Sigmoid colon (tissue), 7 donors: ENCODE measurements around the gene USP37. TPM values are rescaled to one million over a fixed set of nuclear protein-coding genes. Genes with fewer than 3 reads are reported as not detected.
A peak's percentile ranks its signal among the peaks of the same experiment; 100 is the strongest.

Experiments
- DNase-seq: peaks from one replicate; pipeline ENCODE4 v3.0.0-alpha.2; 2019
- H3K27ac ChIP-seq, 4 donors: fragments of 200-600 bp; sonication (generic); one replicate each; pipeline ENCODE4 v1.5.1; 2016 to 2019; ENCODE audit warnings: mild to moderate bottlenecking in 1 of 4
- H3K27me3 ChIP-seq, 3 donors: fragments of 200-600 bp; sonication (generic); one replicate each; pipeline ENCODE4 v1.5.1; 2019; ENCODE audit warnings: mild to moderate bottlenecking in 1 of 3
- H3K36me3 ChIP-seq, 4 donors: fragments of 200-600 bp; sonication (generic); one replicate each; pipeline ENCODE4 v1.5.1; 2016 to 2019
- H3K4me1 ChIP-seq, 4 donors: fragments of 200-600 bp; sonication (generic); one replicate each; pipeline ENCODE4 v1.5.1; 2017 to 2019
- H3K4me3 ChIP-seq, 4 donors: fragments of 200-600 bp; sonication (generic); one replicate each; pipeline ENCODE4 v1.5.1; 2017 to 2019; ENCODE audit warnings: mild to moderate bottlenecking in 2 of 4, moderate library complexity in 1 of 4
- H3K9me3 ChIP-seq, 4 donors: fragments of 200-600 bp in 3 of 4; sonication (generic) in 3 of 4; one replicate each; pipeline versions ENCODE4 v1.5.1 to v1.6.1; 2013 to 2019
- CTCF ChIP-seq, 4 experiments: fragments of 450-650 bp in 3 of 4; fragments of 200-600 bp in 1 of 4; IDR thresholded peaks; one replicate each; pipeline ENCODE4 v1.5.1; 2016 to 2019; ENCODE audit warnings: antibody characterized with exemption in 4 of 4, mild to moderate bottlenecking in 3 of 4, moderate library complexity in 2 of 4
- EP300 ChIP-seq, 4 donors: sonication (generic); formaldehyde crosslinking; IDR thresholded peaks; one replicate each; pipeline ENCODE4 v1.6.1; 2017; ENCODE audit warnings: antibody characterized with exemption in 4 of 4
- POLR2A ChIP-seq, 2 donors: fragments of 450-650 bp; IDR thresholded peaks; one replicate each; pipeline ENCODE4 v1.6.1; 2016; ENCODE audit warnings: antibody characterized with exemption in 2 of 2, mild to moderate bottlenecking in 2 of 2, moderate library complexity in 2 of 2
- POLR2AphosphoS5 ChIP-seq, 4 donors: sonication (generic); formaldehyde crosslinking; IDR thresholded peaks; one replicate each; pipeline ENCODE4 v1.6.1; 2017; ENCODE audit warnings: antibody characterized with exemption in 4 of 4
- WGBS, 2 donors: extraction: QIAGEN DNeasy Blood & Tissue Kit; methylation state at CpG; one replicate each; pipeline ENCODE4 v1.1.7; 2013; 5-methylcytosine and 5-hydroxymethylcytosine counted together
- intact Hi-C: fragments of 100-400 bp; cut with DNase I; formaldehyde crosslinking; loops from one replicate; pipeline ENCODE4 v1.15.1; 2023
- polyA plus RNA-seq, 3 donors: library from polyadenylated mRNA; stranded (reverse); fragments of 200-250 nt; gene quantifications; one replicate each; pipeline ENCODE4 v1.2.3, GENCODE V29; 2013
- total RNA-seq, 4 donors: library from RNA; depleted of rRNA; stranded (reverse); fragments of >200 nt; gene quantifications; one replicate each; pipeline ENCODE4 v1.1.0, GENCODE V29; 2016
- donor health status: healthy with polysubstance abuse.
- donor health status: Bipolar disorder and iron deficiency.
- donor health status: healthy.

Gene USP37
- total and polyA plus RNA-seq, 7 donors = 1.8 to 11.4 (median 6.6) TPM

GRCh38 chr2:218482651-218483050 is 85.5 kb downstream of the USP37 start:
- no peak for TF ChIP-seq POLR2A (IDR thresholded peaks at IDR 0.05)
- no peak for TF ChIP-seq CTCF (IDR thresholded peaks at IDR 0.05)
- TF ChIP-seq EP300 (IDR thresholded peaks at IDR 0.05) = no peak
- TF ChIP-seq POLR2AphosphoS5 (IDR thresholded peaks at IDR 0.05) = no peak
- WGBS, 2 donors = 33 to 77% methylated on average over 1 of the region's 1 CpG
- Histone ChIP-seq H3K36me3 (peaks cover 0 to 86% (median 8%) of the 10 kb centered on the region in 4 donors), H3K4me1 (no peaks in the 10 kb centered on the region), H3K27me3 (no peaks in the 10 kb centered on the region), H3K4me3 (no peak overlapping the region), H3K27ac (no peak overlapping the region), H3K9me3 (no peaks in the 10 kb centered on the region)
- intact Hi-C loops = no loop called here
- DNase-seq = no peak

DNA sequence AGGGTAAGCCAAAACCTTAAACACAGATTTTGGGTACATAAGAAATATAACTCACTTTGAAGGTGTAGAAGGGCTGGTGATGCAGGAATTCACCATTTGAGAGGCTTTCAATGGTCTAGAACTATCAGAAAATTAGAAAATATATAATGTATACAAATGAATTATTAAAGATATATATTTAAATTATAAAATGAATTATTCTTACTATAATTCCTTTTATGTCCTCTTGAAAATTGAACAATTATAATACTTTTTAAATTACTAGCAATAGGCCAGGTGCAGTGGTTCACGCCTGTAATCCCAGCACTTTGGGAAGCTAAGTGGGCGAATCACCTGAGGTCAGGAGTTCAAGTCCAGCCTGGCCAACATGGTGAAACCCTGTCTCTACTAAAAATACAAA is 88.6 kb downstream of the USP37 start:
- TF ChIP-seq POLR2AphosphoS5 (IDR thresholded peaks at IDR 0.05) (no peak), CTCF (IDR thresholded peaks at IDR 0.05) (no peak), EP300 (IDR thresholded peaks at IDR 0.05) (no peak), POLR2A (IDR thresholded peaks at IDR 0.05) (no peak)
- Histone ChIP-seq H3K4me1 (peaks cover 0 to 7% (median 1%) of the 10 kb centered on the region in 4 donors), H3K27me3 (no peaks in the 10 kb centered on the region), H3K9me3 (no peaks in the 10 kb centered on the region), H3K36me3 (peaks cover 0 to 78% (median 6%) of the 10 kb centered on the region in 4 donors), H3K4me3 (no peak overlapping the region), H3K27ac (no peak overlapping the region)
- 94 to 96% methylated on average over 2 of the region's 2 CpGs for WGBS, 2 donors
- intact Hi-C loops = no loop called here
- DNase-seq = no peak

GRCh38 chr2:218478544-218478943 is 89.6 kb downstream of the USP37 start:
- DNase-seq = no peak
- Histone ChIP-seq H3K27me3 (no peaks in the 10 kb centered on the region), H3K4me3 (no peak overlapping the region), H3K4me1 (peaks cover 0 to 7% (median 1%) of the 10 kb centered on the region in 4 donors), H3K27ac (no peak overlapping the region), H3K9me3 (no peaks in the 10 kb centered on the region), H3K36me3 (peaks cover 8 to 80% (median 16%) of the 10 kb centered on the region in 4 donors)
- 87 to 94% methylated on average over 2 of the region's 2 CpGs for WGBS, 2 donors
- TF ChIP-seq CTCF (IDR thresholded peaks at IDR 0.05) = no peak
- intact Hi-C loops = no loop called here

GRCh38 chr2:218477247-218477646 is 90.9 kb downstream of the USP37 start:
- no peak for DNase-seq
- no peaks in the 10 kb centered on the region for H3K9me3 ChIP-seq
- no peak overlapping the region for H3K4me3 ChIP-seq
- intact Hi-C loops = no loop called here
- H3K36me3 ChIP-seq = peaks cover 8 to 83% (median 16%) of the 10 kb centered on the region in 4 donors
- TF ChIP-seq POLR2AphosphoS5 (IDR thresholded peaks at IDR 0.05) (no peak), POLR2A (IDR thresholded peaks at IDR 0.05) (no peak), EP300 (IDR thresholded peaks at IDR 0.05) (no peak), CTCF (IDR thresholded peaks at IDR 0.05) (no peak)
- peaks cover 0 to 7% (median 1%) of the 10 kb centered on the region in 4 donors for H3K4me1 ChIP-seq
- no peaks in the 10 kb centered on the region for H3K27me3 ChIP-seq
- H3K27ac ChIP-seq = peak overlapping the region in 3 of 4 donors; percentile 8 to 72 (median 32)

DNA sequence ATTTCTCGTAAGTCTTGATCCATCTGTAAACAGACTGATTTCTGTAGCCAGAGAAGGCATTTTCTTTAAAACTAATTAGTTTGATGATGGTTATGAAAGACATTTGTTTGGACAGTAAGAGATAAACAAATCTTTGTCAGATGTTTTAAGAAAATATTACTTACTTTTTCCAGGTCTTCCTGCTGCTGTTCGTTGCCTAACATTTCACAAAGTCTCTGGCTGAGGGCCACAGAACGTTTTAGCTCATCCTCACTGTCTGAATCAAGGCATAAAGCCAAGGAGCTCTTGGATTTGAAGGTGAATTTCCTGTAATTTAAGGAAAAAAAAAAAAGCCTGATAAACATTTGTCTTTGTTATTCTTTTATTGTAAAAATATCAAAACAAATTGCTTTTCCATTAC is 91.5 kb downstream of the USP37 start:
- intact Hi-C loops = no loop called here
- WGBS, 2 donors = 65 to 68% methylated on average over 3 of the region's 3 CpGs
- peaks cover 8 to 77% (median 14%) of the 10 kb centered on the region in 4 donors for H3K36me3 ChIP-seq
- H3K27ac ChIP-seq = peak overlapping the region; percentile 34 to 72 (median 48)
- no peak for TF ChIP-seq CTCF (IDR thresholded peaks at IDR 0.05)
- no peak for TF ChIP-seq EP300 (IDR thresholded peaks at IDR 0.05)
- TF ChIP-seq POLR2AphosphoS5 (IDR thresholded peaks at IDR 0.05) = no peak
- no peak for TF ChIP-seq POLR2A (IDR thresholded peaks at IDR 0.05)
- H3K4me1 ChIP-seq = peaks cover 0 to 7% (median 1%) of the 10 kb centered on the region in 4 donors
- no peaks in the 10 kb centered on the region for H3K9me3 ChIP-seq
- no peaks in the 10 kb centered on the region for H3K27me3 ChIP-seq
- peak; percentile 88 for DNase-seq
- H3K4me3 ChIP-seq = no peak overlapping the region
